Suprapubic skin (tissue), 4 donors: Measurements from ENCODE around the gene ANKRD66.

Experiments used
- EP300 ChIP-seq: sonication (generic); formaldehyde crosslinking; IDR thresholded peaks from one replicate; pipeline ENCODE4 v1.6.1; 2017; ENCODE audit warnings: antibody characterized with exemption
- POLR2A ChIP-seq, 2 donors: fragments of 450-650 bp; IDR thresholded peaks; one replicate each; pipeline ENCODE4 v1.6.1; 2017; ENCODE audit warnings: antibody characterized with exemption in 2 of 2, mild to moderate bottlenecking in 2 of 2, moderate library complexity in 2 of 2
- POLR2AphosphoS5 ChIP-seq, 3 donors: sonication (generic); formaldehyde crosslinking; IDR thresholded peaks; one replicate each; pipeline ENCODE4 v1.6.1; 2017; ENCODE audit warnings: antibody characterized with exemption in 3 of 3
- TF ChIP-seq, protein P1 (sequence below), 2 donors: fragments of 200-600 bp in 1 of 2; fragments of 450-650 bp in 1 of 2; sonication (generic) in 1 of 2; IDR thresholded peaks; one replicate each; pipeline ENCODE4 v1.5.1; 2016 to 2019; ENCODE audit warnings: antibody characterized with exemption in 2 of 2, mild to moderate bottlenecking in 1 of 2, moderate library complexity in 1 of 2

DNA sequence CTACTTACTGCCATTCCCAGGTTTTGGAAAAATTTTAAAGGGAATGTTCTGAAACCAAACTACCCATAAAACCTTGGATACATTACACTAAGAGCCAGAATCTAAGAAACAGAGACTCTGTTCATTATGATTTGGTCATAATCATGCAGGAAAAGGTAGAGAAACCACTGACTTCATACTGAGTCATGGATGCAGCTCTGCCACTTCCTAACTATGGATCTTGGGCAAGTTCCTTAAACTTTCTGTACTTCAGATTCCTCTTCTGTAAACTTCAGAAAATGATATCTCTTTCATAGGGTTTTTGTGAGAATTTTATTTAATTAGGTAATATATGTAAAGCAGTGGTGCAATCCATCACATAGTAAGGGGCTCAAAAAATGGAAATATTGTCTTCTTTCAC is 31.6 kb upstream of the ANKRD66 start:
- TF ChIP-seq, protein P1, sequence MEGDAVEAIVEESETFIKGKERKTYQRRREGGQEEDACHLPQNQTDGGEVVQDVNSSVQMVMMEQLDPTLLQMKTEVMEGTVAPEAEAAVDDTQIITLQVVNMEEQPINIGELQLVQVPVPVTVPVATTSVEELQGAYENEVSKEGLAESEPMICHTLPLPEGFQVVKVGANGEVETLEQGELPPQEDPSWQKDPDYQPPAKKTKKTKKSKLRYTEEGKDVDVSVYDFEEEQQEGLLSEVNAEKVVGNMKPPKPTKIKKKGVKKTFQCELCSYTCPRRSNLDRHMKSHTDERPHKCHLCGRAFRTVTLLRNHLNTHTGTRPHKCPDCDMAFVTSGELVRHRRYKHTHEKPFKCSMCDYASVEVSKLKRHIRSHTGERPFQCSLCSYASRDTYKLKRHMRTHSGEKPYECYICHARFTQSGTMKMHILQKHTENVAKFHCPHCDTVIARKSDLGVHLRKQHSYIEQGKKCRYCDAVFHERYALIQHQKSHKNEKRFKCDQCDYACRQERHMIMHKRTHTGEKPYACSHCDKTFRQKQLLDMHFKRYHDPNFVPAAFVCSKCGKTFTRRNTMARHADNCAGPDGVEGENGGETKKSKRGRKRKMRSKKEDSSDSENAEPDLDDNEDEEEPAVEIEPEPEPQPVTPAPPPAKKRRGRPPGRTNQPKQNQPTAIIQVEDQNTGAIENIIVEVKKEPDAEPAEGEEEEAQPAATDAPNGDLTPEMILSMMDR (IDR thresholded peaks at IDR 0.05): no peak
- TF ChIP-seq EP300 (no peak), POLR2A (IDR thresholded peaks at IDR 0.05) (no peak), POLR2AphosphoS5 (IDR thresholded peaks at IDR 0.05) (no peak)
